Lung (tissue), 12 donors: Measurements from ENCODE around the gene MLXIPL. TPM values are rescaled to one million over a fixed set of nuclear protein-coding genes. Genes with fewer than 3 reads are reported as not detected.

ENCODE experiments used
- ATAC-seq: fragments of 200-7000 bp; cut with Tn5 transposase; one replicate; pipeline ENCODE4 v1.9.1; 2020; ENCODE audit warnings: moderate number of reproducible peaks; ENCODE audit not compliant: insufficient read depth, low FRiP score
- DNase-seq, 3 donors: peaks; one replicate each; pipeline ENCODE4 v3.0.0-alpha.2; 2013 to 2017
- H3K27ac ChIP-seq, 2 donors: one replicate each; pipeline ENCODE4 v1.5.1; 2013; ENCODE audit warnings: mild to moderate bottlenecking in 2 of 2, moderate library complexity in 2 of 2, control low read depth in 1 of 2, inconsistent platforms in 1 of 2, low read depth in 1 of 2, low read length in 1 of 2
- H3K27me3 ChIP-seq, 3 donors: one replicate each; pipeline ENCODE4 v1.5.1; 2013; ENCODE audit warnings: low read length in 2 of 3; ENCODE audit not compliant: control insufficient read depth in 3 of 3, insufficient read depth in 3 of 3
- H3K36me3 ChIP-seq, 4 donors: one replicate each; pipeline ENCODE4 v1.5.1; 2013; ENCODE audit warnings: low read length in 4 of 4, mild to moderate bottlenecking in 1 of 4, moderate library complexity in 1 of 4; ENCODE audit not compliant: control insufficient read depth in 4 of 4, insufficient read depth in 4 of 4
- H3K4me1 ChIP-seq, 5 donors: one replicate each; pipeline ENCODE4 v1.5.1; 2013; ENCODE audit warnings: low read length in 5 of 5, mild to moderate bottlenecking in 2 of 5, moderate library complexity in 1 of 5; ENCODE audit not compliant: control insufficient read depth in 5 of 5, insufficient read depth in 5 of 5
- H3K4me3 ChIP-seq: one replicate; pipeline ENCODE4 v1.5.1; 2013; ENCODE audit warnings: mild to moderate bottlenecking, control low read depth, moderate library complexity
- H3K9ac ChIP-seq, 2 donors: one replicate each; pipeline ENCODE4 v1.5.1; 2013; ENCODE audit warnings: low read length in 2 of 2, control low read depth in 1 of 2; ENCODE audit not compliant: insufficient read depth in 1 of 2
- H3K9me3 ChIP-seq, 4 donors: one replicate each; pipeline ENCODE4 v1.5.1; 2013; ENCODE audit warnings: low read length in 3 of 4, mild to moderate bottlenecking in 1 of 4, moderate library complexity in 1 of 4; ENCODE audit not compliant: control insufficient read depth in 4 of 4, insufficient read depth in 3 of 4
- CTCF ChIP-seq: IDR thresholded peaks from 2 replicates; pipeline ENCODE4 v1.5.1; 2012; ENCODE audit warnings: mild to moderate bottlenecking; ENCODE audit errors: control extremely low read depth, extremely low read depth
- WGBS, 2 donors: extraction: QIAGEN DNeasy Blood & Tissue Kit; methylation state at CpG; one replicate each; pipeline ENCODE4 v1.1.7; 2013; 5-methylcytosine and 5-hydroxymethylcytosine counted together
- polyA plus RNA-seq, 2 donors: library from polyadenylated mRNA; stranded (reverse); fragments of 200-250 nt; gene quantifications; one replicate each; pipeline ENCODE4 v1.2.1, GENCODE V29; 2013
- total RNA-seq, 2 donors: library from RNA; depleted of rRNA in 1 of 2; stranded (reverse); fragments of >200 nt in 1 of 2; gene quantifications; one replicate each; pipeline ENCODE4 v1.2.1, GENCODE V29; 2014 to 2021
- donor health status: control.
- donor health status: control.
- donor health status: Bipolar disorder and iron deficiency.
- donor health status: healthy.
- donor health status: DM: yes; HTN: yes; CAD: no.

MLXIPL gene
- total and polyA plus RNA-seq, 4 donors, result 1.3 to 16.1 (median 6.7) TPM

GRCh38 chr7:73649576-73649975, 25.3 kb upstream of the MLXIPL start:
- Histone ChIP-seq H3K9ac (no peak overlapping the region), H3K36me3 (no peaks in the 10 kb centered on the region), H3K27me3 (peaks cover 0 to 25% (median 18%) of the 10 kb centered on the region in 3 donors), H3K27ac (no peak overlapping the region), H3K4me1 (peaks cover 0 to 5% (median 0%) of the 10 kb centered on the region in 5 donors), H3K4me3 (no peak overlapping the region), H3K9me3 (no peaks in the 10 kb centered on the region)
- no peak for TF ChIP-seq CTCF
- 34 to 46% methylated on average over 9 of the region's 9 CpGs for WGBS, 2 donors
- no peak for ATAC-seq
- DNase-seq, result no peak

- Histone ChIP-seq H3K36me3 (no peaks in the 10 kb centered on the region), H3K9ac (no peak overlapping the region), H3K27me3 (peaks cover 0 to 25% (median 18%) of the 10 kb centered on the region in 3 donors), H3K4me3 (no peak overlapping the region), H3K27ac (no peak overlapping the region), H3K4me1 (peaks cover 0 to 5% (median 0%) of the 10 kb centered on the region in 5 donors), H3K9me3 (no peaks in the 10 kb centered on the region)
- no peak for DNase-seq
- WGBS, 2 donors, result 32 to 40% methylated on average over 1 of the region's 1 CpG
- ATAC-seq, result no peak
- TF ChIP-seq CTCF, result no peak
Observed at GRCh38 chr7:73648593-73649332, 24.4 kb upstream of the MLXIPL start.

GRCh38 chr7:73647725-73648592, 23.6 kb upstream of the MLXIPL start:
- WGBS, 2 donors, result 1 to 2% methylated on average over 58 to 62 of the region's 62 CpGs
- no peak for TF ChIP-seq CTCF
- no peak for DNase-seq

More at GRCh38 chr7:73647725-73648592, 23.6 kb upstream of the MLXIPL start:
- Histone ChIP-seq H3K9me3 (peaks cover 0 to 2% (median 0%) of the 10 kb centered on the region in 4 donors), H3K36me3 (no peaks in the 10 kb centered on the region), H3K4me1 (peaks cover 0 to 5% (median 0%) of the 10 kb centered on the region in 5 donors), H3K4me3 (peak overlapping the region; percentile 10), H3K27me3 (peaks cover 0 to 25% (median 18%) of the 10 kb centered on the region in 3 donors), H3K9ac (no peak overlapping the region), H3K27ac (no peak overlapping the region)
- ATAC-seq, result no peak
